Measurements from ENCODE around the gene RFX3.

RFX3 gene

DNA sequence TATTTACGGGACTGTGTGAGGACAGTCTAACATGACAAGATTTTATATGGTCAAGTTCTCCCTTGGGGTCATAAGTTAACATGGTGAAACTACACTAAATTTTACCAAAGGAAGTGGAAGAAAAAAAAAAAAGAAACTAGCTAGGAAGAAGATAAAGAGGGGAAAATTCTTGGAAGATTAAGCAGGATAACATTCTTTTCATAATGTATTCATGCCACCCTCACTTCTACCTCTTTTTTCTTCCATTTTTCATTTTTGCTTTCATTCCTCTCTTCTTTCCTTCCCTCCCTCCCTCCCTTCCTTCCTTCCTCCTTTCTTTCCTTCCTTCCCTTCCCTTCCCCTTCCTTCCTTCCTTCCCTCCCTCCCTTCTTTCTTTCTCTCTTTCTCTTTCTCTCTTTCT lies 254.6 kb downstream of the RFX3 start:
- DNase-seq (ENCODE audit: low read depth): no peak

DNA sequence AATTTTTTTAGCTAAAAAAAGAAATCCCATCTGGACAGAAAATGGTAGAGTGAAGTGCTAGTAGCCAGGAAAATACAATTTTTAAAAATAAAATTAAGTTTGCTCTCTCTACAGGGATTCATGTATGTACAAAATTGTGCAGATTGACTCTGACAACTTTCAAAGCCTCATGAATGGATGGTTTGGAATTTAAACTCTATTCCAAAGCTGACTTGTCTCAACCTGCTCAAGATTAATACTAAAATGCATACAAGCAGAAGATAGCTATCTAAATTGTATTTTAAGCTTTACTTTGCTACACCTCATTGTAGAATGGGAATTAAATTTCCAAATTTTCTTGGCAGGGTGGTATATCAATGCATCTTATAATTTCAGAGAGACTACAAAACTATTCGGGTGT lies 257.6 kb downstream of the RFX3 start:
- no peak for DNase-seq (ENCODE audit: low read depth)

DNA sequence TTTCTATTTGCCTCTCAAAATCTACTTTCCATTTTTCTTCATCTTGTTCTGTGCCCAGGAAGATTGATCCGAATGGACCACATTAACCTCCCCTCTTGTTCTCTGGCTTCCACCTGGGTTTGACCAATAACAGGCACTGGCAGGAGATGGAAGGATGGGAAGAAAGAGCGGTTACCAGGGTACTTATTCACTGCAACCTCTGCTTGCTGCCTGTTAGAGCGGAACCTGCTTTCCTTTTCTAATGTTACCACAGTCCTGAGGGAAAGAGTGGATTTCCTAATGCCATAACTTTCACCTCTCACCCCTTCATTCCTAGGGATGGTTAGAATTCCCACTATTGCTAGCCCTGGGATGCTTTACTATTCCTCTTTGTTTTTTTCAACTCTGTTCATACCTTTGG lies 262.1 kb downstream of the RFX3 start:
- no peak for DNase-seq (ENCODE audit: low read depth)

- DNase-seq (ENCODE audit: low read depth): no peak
Observed at GRCh38 chr9:3262826-3263529, 262.8 kb downstream of the RFX3 start.

GRCh38 chr9:3261484-3261883 lies 264.3 kb downstream of the RFX3 start:
- DNase-seq (ENCODE audit: low read depth): no peak

- no peak for DNase-seq (ENCODE audit: low read depth)
Observed at GRCh38 chr9:3256571-3257330, 269.1 kb downstream of the RFX3 start.

DNA sequence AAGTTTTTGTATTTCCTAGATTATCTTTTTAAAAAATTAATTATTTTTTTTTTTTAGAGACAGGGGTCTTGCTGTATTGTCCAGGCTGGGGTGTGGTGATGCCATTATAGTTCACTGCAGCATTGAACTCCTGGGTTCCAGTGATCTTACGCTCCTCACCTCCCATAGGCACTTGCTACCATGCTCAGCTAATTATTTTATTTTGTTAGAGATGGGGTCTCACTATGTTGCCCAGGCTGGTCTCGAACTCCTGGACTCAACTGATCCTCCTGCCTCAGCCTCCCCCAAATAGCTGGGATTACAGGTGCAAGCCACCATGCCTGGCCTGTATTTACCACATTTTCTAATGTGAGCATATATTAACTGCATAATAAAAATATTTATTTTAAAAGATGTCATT lies 274.5 kb downstream of the RFX3 start:
- no peak for DNase-seq (ENCODE audit: low read depth)

- DNase-seq (ENCODE audit: low read depth): no peak
Observed at GRCh38 chr9:3250741-3251140, 275.1 kb downstream of the RFX3 start.

GRCh38 chr9:3247211-3247610 lies 278.6 kb downstream of the RFX3 start:
- no peak for DNase-seq (ENCODE audit: low read depth)

DNA sequence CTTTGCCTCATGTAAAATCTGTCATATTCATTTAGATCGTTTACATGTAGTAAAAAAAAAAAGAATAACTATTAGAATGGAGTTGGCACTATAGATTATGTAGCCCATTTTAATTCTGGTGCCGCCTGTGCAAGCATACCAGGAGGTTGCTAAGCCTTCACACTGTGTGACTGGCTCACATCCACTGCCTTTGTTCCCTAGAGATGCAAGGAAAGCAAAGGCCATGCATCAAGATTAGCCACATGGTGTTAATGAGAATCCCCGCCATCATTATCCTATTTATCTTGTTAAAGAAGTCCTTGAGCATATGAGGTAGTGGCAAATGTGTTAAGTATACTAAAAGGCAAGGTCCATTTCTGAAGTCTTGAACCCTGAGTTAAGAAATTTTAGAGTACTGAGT lies 279.6 kb downstream of the RFX3 start:
- no peak for DNase-seq (ENCODE audit: low read depth)

GRCh38 chr9:3244963-3245653 lies 280.7 kb downstream of the RFX3 start:
- DNase-seq (ENCODE audit: low read depth): no peak

GRCh38 chr9:3243683-3244082 lies 282.1 kb downstream of the RFX3 start:
- DNase-seq (ENCODE audit: low read depth): no peak

DNA sequence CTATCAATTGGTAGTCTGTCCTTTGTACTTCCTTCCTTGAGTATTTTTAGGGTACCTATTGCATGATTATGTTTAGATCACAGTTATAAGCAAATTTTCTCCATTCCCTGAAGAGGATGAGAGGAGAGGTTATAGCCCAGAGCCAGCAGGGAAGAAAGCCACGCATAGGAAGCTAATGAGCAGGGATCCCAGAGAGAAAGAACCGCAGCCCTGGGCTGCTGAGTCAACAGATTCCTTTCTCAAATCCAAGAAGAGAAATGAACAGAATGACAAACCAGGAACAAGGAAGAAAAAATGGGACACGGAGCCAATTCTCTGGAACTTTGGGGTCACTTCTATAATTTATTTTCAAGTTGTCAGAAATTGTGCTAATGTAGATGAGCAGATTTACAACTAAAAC lies 284.5 kb downstream of the RFX3 start:
- no peak for DNase-seq (ENCODE audit: low read depth)

GRCh38 chr9:3240656-3241268 lies 285.0 kb downstream of the RFX3 start:
- DNase-seq (ENCODE audit: low read depth): peak; percentile 46

GRCh38 chr9:3239240-3239639 lies 286.6 kb downstream of the RFX3 start:
- no peak for DNase-seq (ENCODE audit: low read depth)

GRCh38 chr9:3238236-3238635 lies 287.6 kb downstream of the RFX3 start:
- DNase-seq (ENCODE audit: low read depth): no peak

GRCh38 chr9:3237121-3237520 lies 288.7 kb downstream of the RFX3 start:
- DNase-seq (ENCODE audit: low read depth): no peak

DNA sequence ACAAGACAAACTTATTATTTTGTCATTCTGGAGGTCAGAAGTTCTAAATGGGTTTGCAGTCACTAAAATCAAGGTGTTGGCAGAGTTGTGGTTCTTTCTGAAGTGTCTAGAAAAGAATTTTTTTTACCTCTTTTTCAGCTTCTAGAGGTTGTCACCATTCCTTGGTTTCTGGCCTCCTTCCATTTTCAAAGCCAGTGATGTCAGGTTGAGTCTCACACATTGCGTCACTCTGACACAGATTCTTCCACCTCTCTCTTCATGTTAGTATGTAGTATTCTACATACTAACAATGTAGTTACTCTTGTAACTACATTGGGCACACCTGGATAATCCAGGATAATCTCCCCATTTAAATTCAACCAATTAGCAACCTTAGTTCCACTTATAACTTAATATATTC lies 290.3 kb downstream of the RFX3 start:
- DNase-seq (ENCODE audit: low read depth): no peak

- DNase-seq (ENCODE audit: low read depth): no peak
Observed at GRCh38 chr9:3224931-3225330, 300.9 kb downstream of the RFX3 start.

GRCh38 chr9:3215658-3216057 lies 310.1 kb downstream of the RFX3 start:
- DNase-seq (ENCODE audit: low read depth): no peak

DNA sequence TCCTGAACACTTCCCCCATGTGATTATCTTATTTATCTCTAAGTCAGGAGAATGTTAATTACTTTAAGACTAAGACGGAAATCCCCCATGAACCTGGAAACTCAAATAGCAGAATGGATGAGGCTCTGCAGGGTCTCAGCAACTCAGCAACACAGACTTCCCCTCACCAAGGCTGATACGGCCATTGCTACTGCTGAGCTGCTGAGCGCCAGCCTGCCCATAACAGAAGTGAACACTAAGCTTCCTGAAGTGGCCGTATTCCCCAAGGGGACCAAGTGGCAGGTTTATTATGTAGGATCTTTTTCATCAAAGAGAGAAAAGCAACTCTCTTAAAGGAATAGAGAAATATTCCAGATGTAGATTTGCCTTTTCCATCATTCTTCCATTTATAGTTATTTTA lies 311.1 kb downstream of the RFX3 start:
- DNase-seq (ENCODE audit: low read depth): no peak

DNA sequence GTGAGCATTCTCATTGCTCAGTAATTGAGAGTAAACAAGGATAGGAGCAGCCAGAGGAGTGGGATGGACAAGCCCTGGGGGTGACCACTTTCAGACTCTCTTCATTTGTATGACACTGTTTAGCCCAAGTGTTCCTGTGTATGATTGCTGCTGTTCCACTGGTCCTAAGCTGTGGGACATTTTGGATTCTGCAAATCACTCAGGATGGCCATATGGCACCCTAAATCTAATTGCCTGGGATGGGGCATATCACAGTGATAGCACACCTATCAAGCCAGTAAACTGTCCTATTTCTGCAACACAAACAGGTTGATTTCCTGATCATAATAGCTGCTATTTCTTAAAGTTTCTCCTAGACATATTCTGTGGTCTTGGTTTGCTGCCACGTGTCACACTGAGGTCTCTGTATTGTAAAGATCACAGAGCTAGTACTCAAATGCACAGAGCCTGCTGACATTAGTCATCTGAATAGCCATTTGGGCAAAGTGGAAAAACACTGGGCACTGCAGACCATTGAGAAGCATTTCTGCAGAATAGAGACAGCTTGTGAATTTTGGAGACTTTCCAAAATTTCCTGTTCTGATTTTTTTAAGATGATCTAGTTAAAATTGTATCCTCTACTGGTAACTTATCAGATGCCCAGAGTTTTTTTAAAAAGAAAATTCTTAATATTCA lies 320.2 kb downstream of the RFX3 start:
- DNase-seq (ENCODE audit: low read depth): no peak
